ENCODE results near the gene SYNGR2. TPM values are rescaled to one million over a fixed set of nuclear protein-coding genes. Genes with fewer than 3 reads are reported as not detected.
A peak's percentile ranks its signal among the peaks of the same experiment; 100 is the strongest.

The SYNGR2 gene
- total and polyA plus RNA-seq, 9 of the 15 experiments (the other 6 are each of a cell fraction or from before 2014, with no cell fraction given): 1.4 to 173 (median 87.8) TPM

GRCh38 chr17:78140169-78141051 lies 28.0 kb upstream of the SYNGR2 start (continued):
- TF ChIP-seq NFE2 (IDR thresholded peaks at IDR 0.05; ENCODE audit: low read depth): no peak
- no peak for TF ChIP-seq MCM7 (IDR thresholded peaks at IDR 0.05)
- TF ChIP-seq ZNF780A (CRISPR knock-in tag; IDR thresholded peaks at IDR 0.05): no peak
- peak; percentile 80 for TF ChIP-seq MTA3 (IDR thresholded peaks at IDR 0.05; ENCODE audit: borderline replicate concordance)
- TF ChIP-seq ARHGAP35 (IDR thresholded peaks at IDR 0.05; ENCODE audit: partially characterized antibody): no peak
- TF ChIP-seq MAFF (IDR thresholded peaks at IDR 0.05; ENCODE audit: low read length): no peak
- TF ChIP-seq ARID1B (IDR thresholded peaks at IDR 0.05): peak; percentile 44; the same call in 1 of the 2 replicates
- TF ChIP-seq ZEB2 (IDR thresholded peaks at IDR 0.05): peak; percentile 6; the same call in 1 of the 2 replicates
- no peak for TF ChIP-seq EHMT2 (IDR thresholded peaks at IDR 0.05)
- TF ChIP-seq, protein P1, sequence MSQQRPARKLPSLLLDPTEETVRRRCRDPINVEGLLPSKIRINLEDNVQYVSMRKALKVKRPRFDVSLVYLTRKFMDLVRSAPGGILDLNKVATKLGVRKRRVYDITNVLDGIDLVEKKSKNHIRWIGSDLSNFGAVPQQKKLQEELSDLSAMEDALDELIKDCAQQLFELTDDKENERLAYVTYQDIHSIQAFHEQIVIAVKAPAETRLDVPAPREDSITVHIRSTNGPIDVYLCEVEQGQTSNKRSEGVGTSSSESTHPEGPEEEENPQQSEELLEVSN (IDR thresholded peaks at IDR 0.05; ENCODE audit: borderline replicate concordance in 1 of 2, extremely low read depth in 1 of 2, insufficient read depth in 1 of 2, insufficient read length in 1 of 2, low read depth in 1 of 2, low read length in 1 of 2, poor library complexity in 1 of 2, severe bottlenecking in 1 of 2): peak; percentile 23 to 76
- TF ChIP-seq POLR2G (IDR thresholded peaks at IDR 0.05; ENCODE audit: low read depth, low read length): peak; percentile 95
- no peak for TF ChIP-seq NR2C1 (IDR thresholded peaks at IDR 0.05)
- no peak for TF ChIP-seq NR2C1 (tag; IDR thresholded peaks at IDR 0.05)
- 0 out of 2 replicates have a peak, but pooled peaks have one; percentile 55 for TF ChIP-seq AFF4 (CRISPR knock-in tag; IDR thresholded peaks at IDR 0.05)
- peak; percentile 68 for TF ChIP-seq SPI1 (IDR thresholded peaks at IDR 0.05; ENCODE audit: borderline replicate concordance, low read depth, low read length)
- TF ChIP-seq STAG1 (CRISPR knock-in tag; IDR thresholded peaks at IDR 0.05; ENCODE audit: borderline replicate concordance): no peak
- TF ChIP-seq CREM (IDR thresholded peaks at IDR 0.05; ENCODE audit: low read depth): peak; percentile 44; the same call in 1 of the 2 replicates
- no peak for TF ChIP-seq PBX2 (CRISPR knock-in tag; IDR thresholded peaks at IDR 0.05; ENCODE audit: low read depth)
- TF ChIP-seq PBX2 (tag; conservative IDR thresholded peaks at IDR 0.05; ENCODE audit: low read depth): no peak
- TF ChIP-seq NR2C2 (CRISPR knock-in tag; IDR thresholded peaks at IDR 0.05): no peak
- TF ChIP-seq NR2C2 (tag; IDR thresholded peaks at IDR 0.05): peak; percentile 68

Data from K562 (cell line).